ENCODE data around the gene LRRC45.

DNA sequence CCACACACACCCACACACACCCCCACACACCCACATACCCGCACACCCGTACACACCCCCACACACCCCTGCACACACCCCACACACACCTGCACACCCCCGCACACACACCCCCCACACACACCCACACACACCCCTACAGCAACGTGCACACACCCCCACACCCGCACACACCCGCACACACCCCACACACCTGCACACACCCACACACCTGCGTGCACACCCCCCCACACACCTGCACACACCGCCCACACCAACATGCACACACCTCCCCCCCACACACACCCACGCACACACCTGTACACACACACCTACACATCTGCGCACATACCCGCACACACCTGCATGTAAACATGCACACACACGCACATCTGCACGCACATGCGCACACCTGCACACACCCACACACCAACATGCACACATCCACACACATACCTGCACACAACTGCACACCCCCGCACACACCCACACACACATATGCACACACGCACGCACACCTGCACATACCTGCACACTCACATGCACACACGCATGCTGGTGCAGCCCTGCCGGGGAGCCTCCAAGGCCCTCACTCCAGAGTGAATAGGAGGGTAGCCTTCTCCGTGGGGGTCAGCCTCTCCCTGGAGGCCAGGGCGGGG lies 38.2 kb upstream of the LRRC45 start:
- TF ChIP-seq ZNF174 (CRISPR knock-in tag; IDR thresholded peaks at IDR 0.05) (no peak), SPI1 (IDR thresholded peaks at IDR 0.05; ENCODE audit: borderline replicate concordance, low read depth, low read length) (no peak), GTF2A2 (tag; IDR thresholded peaks at IDR 0.05) (no peak), POLR2A (conservative IDR thresholded peaks at IDR 0.05) (0 out of 2 replicates have a peak, but pooled peaks have one; percentile 26), MAZ (CRISPR knock-in tag; conservative IDR thresholded peaks at IDR 0.05 in 1 of 2, IDR thresholded peaks at IDR 0.05 in 1 of 2) (no peak), SIN3A (IDR thresholded peaks at IDR 0.05; ENCODE audit: borderline replicate concordance in 2 of 2, control insufficient read depth in 1 of 2, low read depth in 2 of 2, low read length in 2 of 2) (no peak)
- TF ChIP-seq, protein P1, sequence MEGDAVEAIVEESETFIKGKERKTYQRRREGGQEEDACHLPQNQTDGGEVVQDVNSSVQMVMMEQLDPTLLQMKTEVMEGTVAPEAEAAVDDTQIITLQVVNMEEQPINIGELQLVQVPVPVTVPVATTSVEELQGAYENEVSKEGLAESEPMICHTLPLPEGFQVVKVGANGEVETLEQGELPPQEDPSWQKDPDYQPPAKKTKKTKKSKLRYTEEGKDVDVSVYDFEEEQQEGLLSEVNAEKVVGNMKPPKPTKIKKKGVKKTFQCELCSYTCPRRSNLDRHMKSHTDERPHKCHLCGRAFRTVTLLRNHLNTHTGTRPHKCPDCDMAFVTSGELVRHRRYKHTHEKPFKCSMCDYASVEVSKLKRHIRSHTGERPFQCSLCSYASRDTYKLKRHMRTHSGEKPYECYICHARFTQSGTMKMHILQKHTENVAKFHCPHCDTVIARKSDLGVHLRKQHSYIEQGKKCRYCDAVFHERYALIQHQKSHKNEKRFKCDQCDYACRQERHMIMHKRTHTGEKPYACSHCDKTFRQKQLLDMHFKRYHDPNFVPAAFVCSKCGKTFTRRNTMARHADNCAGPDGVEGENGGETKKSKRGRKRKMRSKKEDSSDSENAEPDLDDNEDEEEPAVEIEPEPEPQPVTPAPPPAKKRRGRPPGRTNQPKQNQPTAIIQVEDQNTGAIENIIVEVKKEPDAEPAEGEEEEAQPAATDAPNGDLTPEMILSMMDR (IDR thresholded peaks at IDR 0.05 in 2 of 3, conservative IDR thresholded peaks at IDR 0.05 in 1 of 3; ENCODE audit: insufficient read depth in 2 of 3, low read depth in 1 of 3, low read length in 3 of 3), result no peak
- TF ChIP-seq, protein P2, sequence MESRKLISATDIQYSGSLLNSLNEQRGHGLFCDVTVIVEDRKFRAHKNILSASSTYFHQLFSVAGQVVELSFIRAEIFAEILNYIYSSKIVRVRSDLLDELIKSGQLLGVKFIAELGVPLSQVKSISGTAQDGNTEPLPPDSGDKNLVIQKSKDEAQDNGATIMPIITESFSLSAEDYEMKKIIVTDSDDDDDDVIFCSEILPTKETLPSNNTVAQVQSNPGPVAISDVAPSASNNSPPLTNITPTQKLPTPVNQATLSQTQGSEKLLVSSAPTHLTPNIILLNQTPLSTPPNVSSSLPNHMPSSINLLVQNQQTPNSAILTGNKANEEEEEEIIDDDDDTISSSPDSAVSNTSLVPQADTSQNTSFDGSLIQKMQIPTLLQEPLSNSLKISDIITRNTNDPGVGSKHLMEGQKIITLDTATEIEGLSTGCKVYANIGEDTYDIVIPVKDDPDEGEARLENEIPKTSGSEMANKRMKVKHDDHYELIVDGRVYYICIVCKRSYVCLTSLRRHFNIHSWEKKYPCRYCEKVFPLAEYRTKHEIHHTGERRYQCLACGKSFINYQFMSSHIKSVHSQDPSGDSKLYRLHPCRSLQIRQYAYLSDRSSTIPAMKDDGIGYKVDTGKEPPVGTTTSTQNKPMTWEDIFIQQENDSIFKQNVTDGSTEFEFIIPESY (CRISPR knock-in tag; IDR thresholded peaks at IDR 0.05), result no peak
